DMS79 treated with DMSO at 0.1 percent for 48 hours (cell line): ENCODE results near the gene CSF1.
"Not testable (repeated sequence)": the region's sequence is repeated elsewhere in the genome, so short reads cannot be mapped to it uniquely, and the experiment has no call there.

ENCODE experiments used
- DNase-seq: peaks from one replicate; lab custom pipeline; 2025; lab: John Stamatoyannopoulos, UW

Gene CSF1

DNA sequence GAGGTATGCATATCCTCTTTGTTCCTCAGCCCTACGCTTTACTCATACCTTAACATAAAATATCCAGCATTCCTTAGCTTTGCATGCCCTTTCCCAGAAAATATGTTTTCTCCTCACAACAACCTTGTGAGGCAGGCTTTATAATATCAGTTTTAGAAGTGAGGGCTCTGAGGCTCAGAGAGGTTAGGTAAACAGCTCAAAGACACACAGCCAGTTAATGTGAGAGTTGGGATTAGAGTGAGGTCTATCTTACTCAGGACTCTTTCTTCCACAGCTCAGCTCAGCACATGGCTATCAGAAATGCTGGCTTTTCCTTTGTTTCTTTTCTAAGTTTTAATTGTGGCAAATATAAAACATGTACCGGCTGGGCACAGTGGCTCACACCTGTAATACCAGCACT, 27.9 kb downstream of the CSF1 start:
- no peak for DNase-seq

DNA sequence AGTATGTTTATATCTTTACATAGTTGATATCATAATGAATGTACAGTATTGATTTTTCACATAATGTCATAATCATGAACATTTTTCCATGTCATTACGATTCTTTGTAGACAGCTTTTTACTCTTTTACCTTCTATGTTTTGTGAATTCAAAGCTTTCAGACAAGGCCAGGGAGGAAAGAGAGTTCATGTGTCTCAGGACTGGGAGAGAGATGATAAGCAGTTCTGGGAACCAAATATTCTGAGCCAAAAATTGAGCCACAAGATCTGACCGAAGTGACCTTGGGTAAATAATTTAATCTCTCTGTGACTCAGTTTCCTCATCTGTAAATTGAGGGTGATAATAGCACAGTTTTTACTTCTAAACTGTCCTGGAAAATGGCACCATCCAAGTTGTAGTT, 31.8 kb downstream of the CSF1 start:
- DNase-seq = no peak

DNA sequence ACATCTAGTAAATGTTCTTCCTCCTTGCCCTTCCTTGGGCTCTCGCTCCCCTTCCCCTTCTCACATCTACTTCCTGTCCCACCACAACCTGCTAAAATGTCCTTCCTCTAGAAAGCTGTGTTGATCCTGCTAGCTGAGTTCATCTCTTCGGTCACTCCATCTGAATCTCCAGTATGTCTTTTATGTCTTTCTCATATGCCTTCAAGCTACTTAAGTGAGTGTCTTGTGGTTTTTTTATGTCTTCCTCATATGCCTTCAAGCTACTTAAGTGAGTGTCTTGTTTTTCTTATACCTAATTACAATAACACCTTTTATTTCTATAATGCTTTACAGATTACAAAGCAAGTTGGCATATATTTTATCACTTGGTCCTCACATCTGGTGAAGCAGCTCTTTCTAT, 33.9 kb downstream of the CSF1 start:
- no peak for DNase-seq

DNA sequence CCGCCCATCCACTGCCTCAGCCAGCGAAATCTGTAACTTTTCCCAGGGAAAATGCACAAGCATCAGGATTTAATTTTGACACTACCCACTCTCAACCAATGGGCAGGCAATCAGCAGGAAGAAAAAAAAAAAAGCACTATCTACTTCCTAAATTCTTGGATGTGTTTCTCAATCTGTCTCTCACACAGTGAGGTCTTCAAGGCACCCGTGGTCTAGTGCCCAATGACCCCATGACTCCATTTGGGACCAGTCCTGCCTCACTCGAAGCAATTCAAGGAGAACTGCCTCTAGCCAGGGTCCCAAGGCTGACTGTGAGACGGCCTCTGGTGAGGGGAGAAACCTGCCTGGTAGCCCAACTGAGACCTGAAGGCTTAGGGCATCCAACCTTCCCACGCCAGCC, 35.9 kb downstream of the CSF1 start:
- no peak for DNase-seq

DNA sequence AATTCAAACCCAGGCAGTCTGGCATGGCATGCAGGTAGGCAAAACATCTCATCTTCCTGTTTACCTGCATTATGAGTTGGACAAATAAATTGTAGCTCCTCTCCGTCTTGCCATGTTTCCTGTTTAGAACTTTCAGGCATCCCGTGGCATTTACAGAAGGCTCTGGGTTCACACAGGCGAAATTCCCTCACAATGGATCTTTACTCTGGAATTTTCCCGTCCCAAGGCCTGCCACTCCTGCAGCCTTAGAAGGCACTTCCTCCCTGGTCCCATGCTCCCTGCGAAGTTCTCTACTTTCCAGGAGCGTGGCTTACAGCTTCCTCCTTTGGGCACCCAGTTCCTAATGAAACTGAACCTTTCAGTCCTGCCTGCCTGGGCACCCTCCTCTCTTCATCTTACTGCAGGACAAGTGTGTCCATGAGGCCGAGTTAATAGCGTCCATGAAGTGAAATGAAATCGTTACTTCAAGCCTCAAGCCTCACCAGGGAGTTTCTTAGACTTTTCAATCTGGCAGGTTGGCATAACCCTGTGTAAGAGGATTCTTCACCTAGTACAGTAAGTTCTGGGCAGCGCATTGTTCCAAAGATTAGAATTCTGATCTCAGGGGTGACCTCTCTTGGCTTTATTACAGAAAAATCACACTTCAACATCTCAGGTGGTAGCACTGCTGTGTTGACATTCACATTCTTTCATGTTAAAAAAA, 37.1 kb downstream of the CSF1 start:
- no peak for DNase-seq

DNA sequence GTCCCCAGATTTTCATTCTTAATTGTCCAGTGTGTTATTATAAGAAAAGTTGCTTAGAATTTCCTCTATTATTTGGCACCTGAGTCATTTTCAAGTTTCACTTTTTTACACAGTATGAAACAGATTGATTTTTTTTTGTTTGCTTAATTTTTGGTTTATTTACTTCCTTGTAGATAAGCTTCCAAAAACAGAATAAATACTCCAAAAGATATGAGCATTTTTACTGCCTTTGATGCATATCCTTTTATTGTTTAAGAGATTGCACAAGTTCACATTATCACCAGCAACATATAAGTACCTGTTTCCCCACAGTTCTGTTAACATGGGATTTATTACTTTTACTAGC, 37.6 kb downstream of the CSF1 start:
- no peak for DNase-seq

DNA sequence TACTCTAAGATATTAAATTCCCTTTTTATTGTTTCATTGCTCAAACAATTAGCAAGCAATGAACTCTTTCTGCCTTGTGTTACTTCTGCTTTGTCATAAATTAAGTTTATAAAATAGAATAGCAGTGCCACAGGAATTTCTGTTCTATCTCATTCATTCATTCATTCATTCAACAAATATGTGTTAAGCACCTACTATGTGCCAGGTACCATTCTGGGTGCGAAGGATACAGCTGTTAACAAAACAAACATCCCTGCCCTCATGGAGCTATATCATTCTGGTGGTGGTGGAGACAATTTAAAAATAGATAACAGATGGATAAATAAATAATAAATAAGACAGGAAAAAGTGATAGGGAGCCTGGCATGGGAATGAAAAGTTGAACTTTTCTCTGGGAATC, 39.4 kb downstream of the CSF1 start:
- no peak for DNase-seq

DNA sequence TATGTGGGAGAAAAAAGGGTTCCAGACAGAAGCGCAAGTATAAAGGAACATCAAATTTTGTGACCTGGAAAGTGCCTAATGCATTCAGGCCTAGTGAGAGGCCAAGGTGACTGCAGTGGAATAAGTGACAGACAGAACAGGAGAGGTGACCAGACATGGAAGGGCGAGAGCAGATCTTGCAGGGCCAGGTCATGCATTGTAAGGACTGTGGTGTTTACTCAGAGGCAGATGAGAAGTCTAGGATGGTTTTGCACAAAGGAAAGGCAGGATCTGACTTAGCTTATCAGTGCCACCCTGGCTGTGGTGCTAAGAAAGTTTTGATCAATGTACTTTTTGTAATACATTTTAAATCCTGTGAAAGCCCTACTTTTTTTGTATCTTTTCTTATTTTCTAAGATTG, 39.9 kb downstream of the CSF1 start:
- DNase-seq = no peak

DNA sequence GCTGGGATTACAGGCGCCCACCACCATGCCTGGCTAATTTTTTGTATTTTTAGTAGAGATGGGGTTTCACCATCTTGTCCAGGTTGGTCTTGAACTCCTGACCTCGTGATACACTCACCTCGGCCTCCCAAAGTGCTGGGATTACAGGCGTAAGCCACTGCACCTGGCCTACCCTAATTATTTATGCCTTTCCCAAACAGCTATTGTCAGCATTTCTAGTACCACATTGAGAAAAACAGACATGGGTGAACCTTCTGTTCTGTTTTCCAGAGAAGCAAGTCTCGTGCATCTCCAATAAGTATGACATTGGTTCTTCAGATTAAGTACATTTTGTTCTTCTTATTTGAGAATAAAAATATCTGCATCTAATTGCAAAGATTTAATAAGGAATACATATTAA, 40.9 kb downstream of the CSF1 start:
- DNase-seq = not testable (repeated sequence)

DNA sequence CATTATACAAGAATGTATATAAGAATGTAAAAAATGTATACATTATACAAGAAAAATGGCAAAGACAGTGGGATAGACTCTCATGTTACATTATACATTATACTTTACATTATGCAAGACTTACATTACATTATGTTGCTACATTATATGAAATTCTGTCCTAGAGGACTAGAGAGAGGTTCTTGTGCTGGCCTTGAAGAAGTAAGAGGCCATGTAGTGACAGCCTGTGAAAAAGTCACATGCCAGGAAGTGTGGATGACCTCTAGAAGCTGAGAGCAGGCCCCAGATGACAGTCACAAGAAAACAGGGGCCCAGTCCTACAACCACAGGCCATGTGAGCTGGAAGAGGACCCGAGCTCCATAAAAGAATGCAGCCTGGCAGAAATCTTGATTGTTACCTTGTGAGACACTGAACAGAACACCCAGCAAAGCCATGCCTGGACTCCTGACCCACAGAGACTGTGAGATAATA, 43.4 kb downstream of the CSF1 start:
- no peak for DNase-seq

DNA sequence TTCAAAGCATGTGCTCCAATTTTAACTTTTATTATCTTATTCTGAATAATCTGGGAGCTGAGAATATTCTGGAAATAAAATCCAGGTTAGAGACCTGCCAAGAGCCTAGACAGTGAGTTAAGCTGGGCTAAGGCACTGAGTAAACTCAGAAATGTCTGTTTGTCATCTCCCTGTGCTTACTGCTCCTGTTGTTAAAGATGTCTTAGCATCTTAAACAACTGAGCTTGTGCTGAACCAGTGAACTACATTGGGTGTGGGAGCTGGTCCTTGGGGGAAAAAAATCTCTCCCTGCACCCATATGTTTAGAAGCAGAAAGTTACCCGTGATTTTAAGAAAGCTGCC, 49.0 kb downstream of the CSF1 start:
- no peak for DNase-seq

DNA sequence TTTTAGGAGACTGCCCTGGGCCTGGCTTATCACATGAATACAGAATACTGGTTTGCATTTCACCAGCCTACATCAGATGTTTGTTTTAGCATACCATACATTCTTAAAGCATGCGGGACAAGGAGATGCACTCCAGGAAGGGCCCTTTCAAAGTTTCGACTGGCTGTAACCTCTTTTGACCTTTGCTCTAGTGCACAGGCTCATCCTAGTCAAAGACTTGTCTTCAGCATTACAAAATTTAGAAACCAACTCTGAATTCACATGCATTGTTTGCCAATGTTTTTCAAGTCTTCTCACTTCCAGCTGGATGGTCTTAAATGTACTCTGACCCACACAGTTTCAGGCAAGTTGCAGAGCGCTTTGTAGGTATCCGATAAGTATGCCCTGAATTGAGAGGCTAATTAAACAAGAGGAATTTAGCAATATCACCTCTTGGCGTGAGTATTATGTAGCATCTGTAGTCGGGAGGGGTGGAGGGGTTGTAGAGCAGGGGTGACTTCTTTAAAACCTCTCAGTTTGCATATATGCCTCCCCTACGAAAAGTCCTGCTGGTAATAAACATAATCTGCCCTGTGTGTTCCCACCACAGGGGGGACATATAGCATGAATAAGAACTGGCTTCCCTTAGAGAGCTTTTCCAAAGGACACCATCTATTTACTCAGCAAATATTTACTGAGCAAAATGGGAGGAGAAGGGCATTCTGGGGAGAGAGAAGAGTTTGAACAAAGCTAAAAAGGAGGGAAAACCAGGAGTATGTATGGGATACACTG, 49.5 kb downstream of the CSF1 start:
- no peak for DNase-seq

DNA sequence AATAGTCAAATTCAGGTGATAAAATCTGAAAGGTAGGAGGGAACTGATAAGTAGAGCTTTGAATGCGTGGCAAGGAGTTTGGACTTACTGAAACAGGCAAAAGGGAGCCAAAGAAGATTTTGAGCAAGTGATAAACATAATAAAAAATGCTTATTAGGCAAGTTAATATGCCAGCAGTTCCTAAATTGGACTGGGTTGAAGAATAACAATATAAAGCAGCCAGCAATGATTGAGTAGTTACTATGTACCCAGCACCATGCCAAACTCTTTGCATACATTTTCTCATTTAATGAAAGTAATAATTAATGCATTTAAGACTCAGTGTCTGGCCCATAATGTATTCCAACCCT, 50.1 kb downstream of the CSF1 start:
- DNase-seq = peak; percentile 22

DNA sequence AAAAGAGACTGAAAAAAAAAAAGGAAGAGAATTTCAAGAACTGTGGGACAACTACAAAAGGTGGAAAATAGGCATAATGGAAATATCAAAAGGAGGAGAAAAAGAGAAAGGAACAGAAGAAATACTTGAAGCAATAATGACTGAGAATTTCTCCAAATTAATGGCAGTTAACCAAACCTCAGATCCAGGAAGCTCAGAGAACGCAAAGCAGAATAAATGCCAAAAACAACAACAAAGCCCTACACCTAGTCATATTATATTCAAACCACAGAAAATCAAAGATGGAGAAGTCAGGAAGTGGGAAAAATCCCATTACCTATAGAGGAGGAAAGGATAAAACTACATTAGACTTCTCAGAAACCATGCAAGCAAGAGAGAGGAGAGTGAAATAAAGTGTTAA, 53.2 kb downstream of the CSF1 start:
- no peak for DNase-seq

DNA sequence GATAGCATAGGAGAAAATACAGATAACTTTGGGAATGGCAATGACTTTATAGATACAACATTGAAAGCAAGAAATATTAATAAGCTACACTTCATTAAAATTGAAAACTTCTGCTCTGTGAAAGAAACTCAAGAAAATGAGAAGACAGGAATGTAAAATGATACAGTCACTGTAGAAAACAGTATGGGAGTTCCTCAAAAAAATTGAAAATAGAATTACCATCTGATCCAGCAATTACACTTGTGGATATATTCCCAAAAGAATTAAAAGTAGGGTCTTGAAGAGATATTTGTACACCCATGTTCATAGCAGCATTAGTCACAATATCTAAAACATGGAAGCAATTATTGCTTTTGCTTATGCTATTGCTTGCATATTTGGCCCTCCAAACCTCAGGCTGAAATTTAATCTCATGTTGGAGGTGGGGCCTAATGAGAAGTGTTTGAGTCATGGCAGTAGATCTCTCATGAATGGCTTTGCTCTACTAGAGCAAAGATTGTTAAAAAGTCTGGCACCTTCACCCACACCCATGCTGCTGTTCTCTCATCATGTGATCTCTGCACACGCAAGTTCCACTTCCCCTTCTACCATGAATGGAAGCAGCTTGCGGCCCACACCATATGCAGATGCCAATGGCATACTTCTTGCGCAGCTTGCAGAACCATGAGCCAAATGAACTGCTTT, 58.6 kb downstream of the CSF1 start:
- no peak for DNase-seq

DNA sequence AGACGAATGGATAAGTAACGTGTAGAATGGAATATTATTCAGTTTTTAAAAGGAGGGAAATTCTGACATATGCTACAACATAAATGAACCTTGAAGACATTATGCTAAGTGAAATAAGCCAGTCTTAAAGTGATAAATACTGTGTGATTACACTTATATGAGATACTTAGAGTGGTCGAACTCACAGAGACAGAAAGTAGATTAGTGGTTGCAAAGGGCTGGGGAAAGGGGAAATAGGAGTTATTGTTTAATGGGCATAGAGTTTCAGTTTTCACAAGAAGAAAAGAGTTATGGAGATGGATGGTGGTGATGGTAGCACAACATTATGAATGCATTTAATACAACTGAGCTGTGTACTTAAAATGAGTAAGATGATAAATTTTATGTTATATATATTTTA, 59.3 kb downstream of the CSF1 start:
- DNase-seq = no peak

DNA sequence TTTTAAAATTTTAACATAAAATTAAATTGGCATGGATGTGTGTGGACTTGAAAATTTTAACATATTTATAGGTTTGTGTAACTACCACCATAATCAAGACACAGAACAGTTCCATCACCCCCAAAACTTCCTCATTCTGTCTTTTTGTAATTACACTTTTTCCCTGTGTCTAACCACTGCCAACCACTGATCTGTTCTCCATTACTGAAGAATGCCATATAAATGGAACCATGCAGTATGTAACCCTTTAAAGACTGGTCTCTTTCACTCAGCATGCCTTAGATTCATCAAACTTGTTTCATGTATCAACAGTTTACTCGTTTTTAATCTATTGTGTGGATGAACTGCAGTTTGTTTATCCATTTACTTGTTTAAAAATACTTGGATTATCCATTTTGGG, 60.9 kb downstream of the CSF1 start:
- DNase-seq = no peak

DNA sequence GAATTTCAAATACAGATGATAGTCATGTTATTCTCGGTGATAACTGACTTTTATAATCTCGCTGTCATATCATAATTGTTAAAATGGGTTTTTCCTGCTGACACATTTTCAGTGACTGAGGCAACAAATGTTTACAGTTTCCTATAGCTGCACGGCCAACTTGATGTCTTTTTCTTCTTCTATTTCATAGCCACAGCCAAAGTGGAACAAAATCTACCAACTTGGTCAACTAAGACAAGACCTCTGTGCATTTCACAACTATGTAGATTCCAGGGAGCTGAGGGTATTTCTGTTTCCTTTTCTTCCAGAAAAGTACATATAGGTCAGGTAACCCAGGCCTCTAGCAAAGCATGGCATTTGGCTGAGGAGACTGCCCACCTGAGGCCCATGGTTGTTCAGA, 63.5 kb downstream of the CSF1 start:
- DNase-seq = no peak

DNA sequence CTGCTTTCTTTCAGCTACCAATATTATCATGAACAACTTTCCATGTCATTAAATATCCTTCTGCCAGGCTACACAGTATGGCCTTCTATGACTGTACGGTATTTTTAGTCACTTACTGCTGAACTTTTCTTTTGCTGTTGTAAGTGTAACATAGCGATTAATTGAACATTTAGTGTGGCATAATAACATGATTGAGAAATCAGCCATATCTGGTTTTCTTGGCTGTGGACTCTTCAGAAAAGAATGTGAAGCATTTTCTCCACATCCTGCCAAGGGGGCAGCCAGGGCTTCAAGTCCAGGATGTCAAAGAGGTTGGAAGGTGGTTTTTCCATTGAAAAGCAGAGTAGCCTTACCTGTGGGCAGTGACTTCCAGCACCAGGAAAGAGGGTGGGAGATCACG, 65.1 kb downstream of the CSF1 start:
- DNase-seq = no peak

DNA sequence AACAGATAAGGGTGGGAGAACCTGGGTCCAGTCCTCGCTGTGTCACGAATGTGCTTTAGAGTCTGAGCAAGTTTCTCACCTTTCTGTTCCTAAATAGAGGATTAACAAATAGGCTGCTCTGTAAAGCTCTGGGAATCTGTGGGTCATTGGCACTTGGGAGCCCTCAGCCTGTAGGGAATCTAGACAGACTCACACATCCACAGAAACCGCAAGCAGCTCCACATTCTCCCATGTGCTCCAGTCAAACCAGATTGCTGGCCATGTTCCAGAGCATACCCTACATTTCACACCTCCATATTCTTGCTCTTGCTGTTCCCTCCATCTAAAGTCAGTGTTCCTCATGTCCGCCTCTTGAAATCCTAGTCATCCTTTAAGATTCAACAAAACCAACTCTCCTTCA, 66.1 kb downstream of the CSF1 start:
- DNase-seq = no peak

DNA sequence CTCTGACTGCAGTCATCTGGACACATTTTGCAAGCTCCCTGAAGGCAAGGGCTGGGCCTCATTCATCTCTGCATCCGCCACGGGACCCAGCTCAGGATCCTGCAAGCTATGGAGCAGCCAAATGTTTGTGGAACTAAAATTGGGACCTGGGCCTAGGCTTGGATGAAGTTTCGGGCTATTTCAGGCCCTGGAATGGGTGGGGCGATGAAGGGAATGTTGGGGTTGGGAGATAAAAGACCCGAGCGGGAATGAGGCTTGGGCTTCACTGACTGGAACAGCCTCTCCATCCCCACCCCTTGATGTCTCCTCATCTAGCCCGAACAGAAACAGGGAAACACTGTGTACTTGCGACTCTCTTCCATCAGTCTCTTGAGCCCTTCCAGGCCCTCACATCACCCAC, 66.6 kb downstream of the CSF1 start:
- DNase-seq = no peak

DNA sequence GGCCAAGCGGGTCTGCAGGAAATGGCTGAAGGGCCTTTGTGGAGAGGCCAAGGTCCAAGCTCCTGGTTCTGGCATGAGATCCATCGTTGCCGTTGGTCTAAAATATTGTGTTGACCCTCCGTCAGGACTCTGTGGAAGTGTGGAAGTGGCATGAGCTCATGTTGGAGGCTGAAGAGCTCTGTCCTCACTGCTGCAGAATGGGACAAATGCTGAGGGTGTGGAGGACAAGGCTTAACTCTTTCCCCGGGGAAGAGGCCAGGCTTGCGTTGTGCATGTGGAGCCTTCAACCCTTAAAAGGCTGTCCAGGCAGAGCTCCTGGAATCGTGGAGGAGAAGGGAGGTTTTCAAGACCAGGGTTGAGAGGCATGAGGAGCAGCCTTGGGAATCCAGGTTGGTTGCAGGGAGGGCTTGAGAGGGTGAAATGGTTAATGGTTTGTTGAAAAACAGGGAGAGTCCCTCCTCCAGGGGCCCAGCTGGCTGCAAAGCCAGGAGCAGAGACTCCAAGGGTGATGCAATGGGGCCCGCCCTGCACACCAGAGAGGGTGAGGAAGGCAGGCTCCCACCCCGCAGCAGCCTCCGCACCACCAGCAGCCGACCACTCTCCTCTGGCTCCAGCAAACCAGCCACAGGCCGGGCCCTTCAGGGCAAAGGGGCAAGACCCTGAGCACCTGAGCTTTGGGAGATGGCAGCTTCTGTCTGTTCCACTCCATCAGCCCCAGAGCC, 67.2 kb downstream of the CSF1 start:
- no peak for DNase-seq
